Body of pancreas (tissue), 4 donors: ENCODE measurements around the gene SOX13. TPM values are rescaled to one million over a fixed set of nuclear protein-coding genes. Genes with fewer than 3 reads are reported as not detected.

ENCODE experiments used
- ATAC-seq: fragments of 150-250 bp; one replicate; pipeline ENCODE4 v1.9.1; 2016
- DNase-seq, 4 donors: peaks; one replicate each; pipeline ENCODE4 v3.0.0-alpha.2; 2019
- H3K27ac ChIP-seq, 4 donors: fragments of 200-600 bp; sonication (generic); 1 replicate in 3 of 4; 2 replicates in 1 of 4; pipeline versions ENCODE4 v1.5.1 to v1.6.1; 2016 to 2019; ENCODE audit warnings: mild to moderate bottlenecking in 1 of 4, mixed read lengths in 1 of 4, moderate library complexity in 1 of 4
- H3K27me3 ChIP-seq, 2 donors: fragments of 200-600 bp; sonication (generic); one replicate each; pipeline ENCODE4 v1.6.0; 2016; ENCODE audit warnings: mild to moderate bottlenecking in 1 of 2
- H3K36me3 ChIP-seq, 2 donors: fragments of 200-600 bp; sonication (generic); replicated peaks in 1 of 2; 2 replicates each; pipeline ENCODE4 v1.5.1; 2016; ENCODE audit warnings: low read depth in 2 of 2; ENCODE audit not compliant: insufficient read depth in 1 of 2
- H3K4me1 ChIP-seq: fragments of 200-600 bp; sonication (generic); one replicate; pipeline ENCODE4 v1.6.0; 2016
- H3K4me3 ChIP-seq, 2 donors: fragments of 200-600 bp; sonication (generic); 1 replicate in 1 of 2; 2 replicates in 1 of 2; pipeline ENCODE4 v1.5.1; 2016 to 2019
- H3K9me3 ChIP-seq, 3 donors: fragments of 200-600 bp; sonication (generic); 1 replicate in 2 of 3; 2 replicates in 1 of 3; pipeline ENCODE4 v1.5.1; 2016
- POLR2A ChIP-seq, 3 donors: fragments of 450-650 bp; IDR thresholded peaks; one replicate each; pipeline ENCODE4 v1.6.1; 2016; ENCODE audit warnings: antibody characterized with exemption in 3 of 3, mild to moderate bottlenecking in 2 of 3
- WGBS, 2 donors: methylation state at CpG; one replicate each; pipeline ENCODE4 v1.1.5; 2017; 5-methylcytosine and 5-hydroxymethylcytosine counted together
- intact Hi-C: fragments of 100-400 bp; cut with DNase I; formaldehyde crosslinking; loops from one replicate; pipeline ENCODE4 v1.15.1; 2023
- total RNA-seq, 2 donors: library from RNA; depleted of rRNA; stranded (reverse); fragments of >200 nt; gene quantifications; one replicate each; pipeline ENCODE4 v1.1.0, GENCODE V29; 2016
- TF ChIP-seq, protein P1 (sequence below), 7 experiments: fragments of 450-650 bp in 4 of 7; fragments of 200-600 bp in 3 of 7; sonication (generic) in 3 of 7; IDR thresholded peaks; one replicate each; pipeline ENCODE4 v1.5.1; 2016 to 2019; ENCODE audit warnings: antibody characterized with exemption in 7 of 7

Gene SOX13
- total RNA-seq, 2 donors from 2014 or later: 29.6 to 37.2 TPM

GRCh38 chr1:204130981-204131892 is 58.3 kb downstream of the SOX13 start:
- Histone ChIP-seq H3K4me3 (no peak overlapping the region), H3K4me1 (peaks cover 52% of the 10 kb centered on the region), H3K9me3 (no peaks in the 10 kb centered on the region), H3K27ac (peak overlapping the region; percentile 88 to 93 (median 92)), H3K36me3 (no peaks in the 10 kb centered on the region), H3K27me3 (no peaks in the 10 kb centered on the region)
- no peak for ATAC-seq
- no peak for TF ChIP-seq POLR2A (IDR thresholded peaks at IDR 0.05)
- TF ChIP-seq, protein P1, sequence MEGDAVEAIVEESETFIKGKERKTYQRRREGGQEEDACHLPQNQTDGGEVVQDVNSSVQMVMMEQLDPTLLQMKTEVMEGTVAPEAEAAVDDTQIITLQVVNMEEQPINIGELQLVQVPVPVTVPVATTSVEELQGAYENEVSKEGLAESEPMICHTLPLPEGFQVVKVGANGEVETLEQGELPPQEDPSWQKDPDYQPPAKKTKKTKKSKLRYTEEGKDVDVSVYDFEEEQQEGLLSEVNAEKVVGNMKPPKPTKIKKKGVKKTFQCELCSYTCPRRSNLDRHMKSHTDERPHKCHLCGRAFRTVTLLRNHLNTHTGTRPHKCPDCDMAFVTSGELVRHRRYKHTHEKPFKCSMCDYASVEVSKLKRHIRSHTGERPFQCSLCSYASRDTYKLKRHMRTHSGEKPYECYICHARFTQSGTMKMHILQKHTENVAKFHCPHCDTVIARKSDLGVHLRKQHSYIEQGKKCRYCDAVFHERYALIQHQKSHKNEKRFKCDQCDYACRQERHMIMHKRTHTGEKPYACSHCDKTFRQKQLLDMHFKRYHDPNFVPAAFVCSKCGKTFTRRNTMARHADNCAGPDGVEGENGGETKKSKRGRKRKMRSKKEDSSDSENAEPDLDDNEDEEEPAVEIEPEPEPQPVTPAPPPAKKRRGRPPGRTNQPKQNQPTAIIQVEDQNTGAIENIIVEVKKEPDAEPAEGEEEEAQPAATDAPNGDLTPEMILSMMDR (IDR thresholded peaks at IDR 0.05): no peak
- intact Hi-C loops: no loop called here
- 41 to 58% methylated on average over 9 to 10 of the region's 11 CpGs for WGBS, 2 donors
- DNase-seq: peak; percentile 48 to 74 (median 68)

- ATAC-seq: no peak
Measured at GRCh38 chr1:204131978-204132377, 59.1 kb downstream of the SOX13 start.

DNA sequence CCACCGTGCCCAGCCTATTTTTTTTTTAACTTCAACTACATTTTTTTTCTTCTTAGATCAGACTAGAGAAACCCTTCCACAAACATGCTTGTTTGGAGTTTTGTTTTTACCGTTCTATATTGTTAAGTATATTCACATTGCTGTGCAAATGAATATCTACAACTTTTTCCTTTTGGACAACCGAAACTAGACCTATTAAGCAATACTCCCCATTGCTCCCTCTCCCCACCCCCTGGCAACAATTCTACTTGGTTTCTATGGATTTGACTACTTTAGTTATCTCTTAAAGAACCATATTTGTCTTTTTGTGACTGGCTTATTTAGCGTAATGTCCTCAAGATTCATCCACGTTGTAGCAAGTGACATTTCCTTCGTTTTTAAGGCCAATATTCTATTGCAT is 59.8 kb downstream of the SOX13 start:
- Histone ChIP-seq H3K4me1 (peaks cover 41% of the 10 kb centered on the region), H3K9me3 (no peaks in the 10 kb centered on the region), H3K27ac (no peak overlapping the region), H3K4me3 (no peak overlapping the region), H3K27me3 (no peaks in the 10 kb centered on the region), H3K36me3 (no peaks in the 10 kb centered on the region)
- intact Hi-C loops: no loop called here
- 79 to 87% methylated on average over 6 of the region's 6 CpGs for WGBS, 2 donors
- TF ChIP-seq, protein P1 (IDR thresholded peaks at IDR 0.05): no peak
- TF ChIP-seq POLR2A (IDR thresholded peaks at IDR 0.05): no peak
- no peak for DNase-seq
- ATAC-seq: no peak

More at GRCh38 chr1:204131978-204132377, 59.1 kb downstream of the SOX13 start:
- H3K9me3 ChIP-seq: no peaks in the 10 kb centered on the region
- WGBS, 2 donors: 75 to 87% methylated on average over 4 of the region's 4 CpGs
- H3K27me3 ChIP-seq: no peaks in the 10 kb centered on the region
- no peak overlapping the region for H3K4me3 ChIP-seq
- H3K36me3 ChIP-seq: no peaks in the 10 kb centered on the region
- no peak for DNase-seq
- intact Hi-C loops: no loop called here
- peak overlapping the region in 3 of 4 donors; percentile 90 to 93 (median 93) for H3K27ac ChIP-seq
- peaks cover 49% of the 10 kb centered on the region for H3K4me1 ChIP-seq
- TF ChIP-seq POLR2A (IDR thresholded peaks at IDR 0.05): no peak
- TF ChIP-seq, protein P1 (IDR thresholded peaks at IDR 0.05): no peak

- TF ChIP-seq POLR2A (IDR thresholded peaks at IDR 0.05): no peak
- TF ChIP-seq, protein P1 (IDR thresholded peaks at IDR 0.05): no peak
- Histone ChIP-seq H3K4me3 (no peak overlapping the region), H3K27me3 (no peaks in the 10 kb centered on the region), H3K36me3 (peaks cover 0 to under 1% of the 10 kb centered on the region in 2 donors), H3K27ac (no peak overlapping the region), H3K9me3 (no peaks in the 10 kb centered on the region), H3K4me1 (peaks cover 30% of the 10 kb centered on the region)
- intact Hi-C loops: no loop called here
- WGBS, 2 donors: 79 to 81% methylated on average over 7 to 11 of the region's 11 CpGs
- no peak for DNase-seq
- ATAC-seq: no peak
Measured at GRCh38 chr1:204134103-204134502, 61.2 kb downstream of the SOX13 start.
